ENCODE data around the gene CHST15. TPM values are rescaled to one million over a fixed set of nuclear protein-coding genes. Genes with fewer than 3 reads are reported as not detected.

The CHST15 gene
- total RNA-seq, 2 donors from 2014 or later: 7.5 to 14.9 TPM

DNA sequence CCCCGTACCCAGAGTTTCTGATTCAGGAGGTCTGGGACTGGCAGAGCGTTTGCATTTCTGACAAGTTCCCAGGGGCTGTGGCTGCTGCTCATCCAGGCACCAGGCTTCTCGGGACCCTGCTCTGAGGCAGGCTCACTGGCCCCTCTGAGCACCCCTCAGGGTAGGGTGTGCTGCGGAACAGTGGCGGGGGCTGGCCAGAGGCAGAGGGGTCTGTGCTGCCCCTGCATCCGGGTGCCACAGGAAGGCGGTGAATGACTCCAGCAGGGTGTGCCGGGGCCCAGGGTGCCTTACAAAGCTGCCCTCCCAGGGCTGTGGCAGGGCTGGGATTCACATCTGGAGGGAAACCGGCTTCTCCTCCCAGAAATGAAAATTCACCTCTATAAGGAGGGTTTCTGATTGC lies 77.4 kb downstream of the CHST15 start:
- no peaks in the 10 kb centered on the region for H3K36me3 ChIP-seq (ENCODE audit: control insufficient read depth, insufficient read depth, low read length)
- no peak overlapping the region for H3K27ac Mint-ChIP-seq
- H3K4me3 Mint-ChIP-seq: no peak overlapping the region
- H3K27me3 Mint-ChIP-seq (ENCODE audit: insufficient read depth): no peaks in the 10 kb centered on the region
- WGBS, 2 experiments (ENCODE audit: insufficient coverage in 1 of 2, insufficient read length in 1 of 2): 88 to 93% methylated on average over 4 to 9 of the region's 9 CpGs
- no peak overlapping the region for H3K27ac ChIP-seq (ENCODE audit: low read depth, low read length)
- peaks cover 34% of the 10 kb centered on the region for H3K36me3 Mint-ChIP-seq (ENCODE audit: low read depth)
- no peaks in the 10 kb centered on the region for H3K27me3 ChIP-seq (ENCODE audit: control insufficient read depth, insufficient read depth, low read length, poor library complexity, severe bottlenecking)
- H3K4me1 ChIP-seq (ENCODE audit: control insufficient read depth, insufficient read depth, low read length): no peaks in the 10 kb centered on the region
- H3K4me3 ChIP-seq (ENCODE audit: low read length): no peak overlapping the region
- H3K9ac ChIP-seq (ENCODE audit: extremely low read depth, low read length, poor library complexity, severe bottlenecking): no peak overlapping the region
- H3K9me3 Mint-ChIP-seq: peaks cover 13% of the 10 kb centered on the region
- TF ChIP-seq, protein P1, sequence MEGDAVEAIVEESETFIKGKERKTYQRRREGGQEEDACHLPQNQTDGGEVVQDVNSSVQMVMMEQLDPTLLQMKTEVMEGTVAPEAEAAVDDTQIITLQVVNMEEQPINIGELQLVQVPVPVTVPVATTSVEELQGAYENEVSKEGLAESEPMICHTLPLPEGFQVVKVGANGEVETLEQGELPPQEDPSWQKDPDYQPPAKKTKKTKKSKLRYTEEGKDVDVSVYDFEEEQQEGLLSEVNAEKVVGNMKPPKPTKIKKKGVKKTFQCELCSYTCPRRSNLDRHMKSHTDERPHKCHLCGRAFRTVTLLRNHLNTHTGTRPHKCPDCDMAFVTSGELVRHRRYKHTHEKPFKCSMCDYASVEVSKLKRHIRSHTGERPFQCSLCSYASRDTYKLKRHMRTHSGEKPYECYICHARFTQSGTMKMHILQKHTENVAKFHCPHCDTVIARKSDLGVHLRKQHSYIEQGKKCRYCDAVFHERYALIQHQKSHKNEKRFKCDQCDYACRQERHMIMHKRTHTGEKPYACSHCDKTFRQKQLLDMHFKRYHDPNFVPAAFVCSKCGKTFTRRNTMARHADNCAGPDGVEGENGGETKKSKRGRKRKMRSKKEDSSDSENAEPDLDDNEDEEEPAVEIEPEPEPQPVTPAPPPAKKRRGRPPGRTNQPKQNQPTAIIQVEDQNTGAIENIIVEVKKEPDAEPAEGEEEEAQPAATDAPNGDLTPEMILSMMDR (conservative IDR thresholded peaks at IDR 0.05): no peak
- peaks cover 8% of the 10 kb centered on the region for H3K9me3 ChIP-seq (ENCODE audit: control insufficient read depth, low read length)
- H3K4me1 Mint-ChIP-seq: peaks cover 7% of the 10 kb centered on the region
- no peak for DNase-seq

DNA sequence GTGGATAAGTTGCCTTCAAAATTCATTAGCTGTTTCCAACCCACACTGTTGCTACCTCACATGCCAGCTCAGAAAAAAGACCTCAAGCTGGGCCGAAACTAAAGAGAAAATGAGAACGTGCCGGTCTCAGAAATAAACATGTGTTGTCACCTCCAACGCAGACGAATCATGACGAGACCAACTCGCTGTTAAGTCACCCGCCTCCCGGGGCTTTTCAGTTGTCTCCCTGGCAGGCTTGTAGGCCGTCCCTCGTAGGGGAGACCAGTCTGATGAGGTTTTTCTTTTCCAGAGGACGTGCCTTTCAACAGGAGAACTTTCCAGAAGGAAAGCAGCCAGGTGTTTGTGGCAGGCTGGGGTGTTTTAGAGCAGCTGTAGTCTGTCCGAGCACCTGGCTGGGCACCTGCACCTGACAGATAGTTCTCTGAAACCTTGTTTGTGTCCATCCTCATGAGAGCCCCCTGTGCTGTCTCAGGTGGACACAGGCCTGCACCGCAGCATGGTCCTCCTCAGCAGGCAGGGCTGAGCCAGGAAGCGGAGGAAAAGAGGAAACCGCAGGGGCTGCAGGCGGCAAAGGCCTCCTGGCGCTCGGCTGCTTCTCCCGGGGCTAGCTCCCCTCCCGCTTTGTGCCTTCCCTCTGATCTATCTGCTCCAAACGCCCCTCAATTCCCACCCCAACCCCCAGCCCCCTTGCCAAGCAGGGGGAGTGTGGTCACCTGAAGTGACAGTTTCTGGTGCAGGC lies 78.8 kb downstream of the CHST15 start:
- H3K27ac Mint-ChIP-seq: no peak overlapping the region
- no peaks in the 10 kb centered on the region for H3K36me3 ChIP-seq (ENCODE audit: control insufficient read depth, insufficient read depth, low read length)
- H3K4me3 Mint-ChIP-seq: no peak overlapping the region
- no peaks in the 10 kb centered on the region for H3K27me3 Mint-ChIP-seq (ENCODE audit: insufficient read depth)
- TF ChIP-seq, protein P1 (conservative IDR thresholded peaks at IDR 0.05): no peak
- peaks cover 31% of the 10 kb centered on the region for H3K36me3 Mint-ChIP-seq (ENCODE audit: low read depth)
- no peak overlapping the region for H3K4me3 ChIP-seq (ENCODE audit: low read length)
- no peaks in the 10 kb centered on the region for H3K4me1 ChIP-seq (ENCODE audit: control insufficient read depth, insufficient read depth, low read length)
- DNase-seq: no peak
- no peak overlapping the region for H3K27ac ChIP-seq (ENCODE audit: low read depth, low read length)
- no peaks in the 10 kb centered on the region for H3K4me1 Mint-ChIP-seq
- WGBS, 2 experiments (ENCODE audit: insufficient coverage in 1 of 2, insufficient read length in 1 of 2): 88 to 93% methylated on average over 14 to 18 of the region's 22 CpGs
- H3K27me3 ChIP-seq (ENCODE audit: control insufficient read depth, insufficient read depth, low read length, poor library complexity, severe bottlenecking): no peaks in the 10 kb centered on the region
- H3K9ac ChIP-seq (ENCODE audit: extremely low read depth, low read length, poor library complexity, severe bottlenecking): no peak overlapping the region
- H3K9me3 Mint-ChIP-seq: peaks cover 13% of the 10 kb centered on the region
- H3K9me3 ChIP-seq (ENCODE audit: control insufficient read depth, low read length): peaks cover 8% of the 10 kb centered on the region

DNA sequence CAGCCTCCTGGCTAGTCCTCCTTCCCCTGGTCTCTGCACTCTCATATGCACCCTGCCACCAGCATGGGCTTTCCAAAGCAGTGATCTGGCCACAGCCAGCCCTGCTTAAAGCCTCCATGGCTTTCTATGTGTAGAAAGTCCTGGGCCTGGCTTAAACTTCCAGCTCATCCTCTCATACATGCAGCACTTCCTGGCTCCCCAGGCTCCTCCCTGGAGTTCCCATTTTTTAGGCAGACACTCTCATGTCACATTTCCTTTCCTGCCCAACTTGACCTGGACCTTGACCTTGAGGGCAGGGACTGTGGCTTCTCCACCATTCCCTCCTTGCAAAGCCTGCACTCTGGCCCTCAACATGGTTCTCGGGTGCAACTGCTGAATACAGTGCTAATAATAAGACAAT lies 79.5 kb downstream of the CHST15 start:
- no peaks in the 10 kb centered on the region for H3K4me1 ChIP-seq (ENCODE audit: control insufficient read depth, insufficient read depth, low read length)
- no peak for DNase-seq
- no peak overlapping the region for H3K4me3 ChIP-seq (ENCODE audit: low read length)
- TF ChIP-seq, protein P1 (conservative IDR thresholded peaks at IDR 0.05): no peak
- H3K9me3 Mint-ChIP-seq: peaks cover 13% of the 10 kb centered on the region
- peaks cover 37% of the 10 kb centered on the region for H3K36me3 Mint-ChIP-seq (ENCODE audit: low read depth)
- no peaks in the 10 kb centered on the region for H3K4me1 Mint-ChIP-seq
- no peak overlapping the region for H3K9ac ChIP-seq (ENCODE audit: extremely low read depth, low read length, poor library complexity, severe bottlenecking)
- H3K27ac ChIP-seq (ENCODE audit: low read depth, low read length): no peak overlapping the region
- no peaks in the 10 kb centered on the region for H3K27me3 Mint-ChIP-seq (ENCODE audit: insufficient read depth)
- H3K4me3 Mint-ChIP-seq: no peak overlapping the region
- 100% methylated on average over 1 of the region's 1 CpG; no CpG with 5 or more reads in 1 of the 2 experiments for WGBS, 2 experiments (ENCODE audit: insufficient coverage in 1 of 2, insufficient read length in 1 of 2)
- H3K27ac Mint-ChIP-seq: no peak overlapping the region
- peaks cover 8% of the 10 kb centered on the region for H3K9me3 ChIP-seq (ENCODE audit: control insufficient read depth, low read length)
- H3K27me3 ChIP-seq (ENCODE audit: control insufficient read depth, insufficient read depth, low read length, poor library complexity, severe bottlenecking): no peaks in the 10 kb centered on the region
- peaks cover 7% of the 10 kb centered on the region for H3K36me3 ChIP-seq (ENCODE audit: control insufficient read depth, insufficient read depth, low read length)
